ENCODE results near the gene EYS.

GRCh38 chr6:65692109-65692508 lies 14.9 kb downstream of the EYS start:
- TF ChIP-seq RREB1 (CRISPR knock-in tag; IDR thresholded peaks at IDR 0.05) (no peak), ERF (CRISPR knock-in tag; IDR thresholded peaks at IDR 0.05) (no peak), WHSC1 (IDR thresholded peaks at IDR 0.05; ENCODE audit: low read length) (no peak), HDGF (IDR thresholded peaks at IDR 0.05) (no peak), SETDB1 (IDR thresholded peaks at IDR 0.05; ENCODE audit: low read length) (no peak), GABPB1 (CRISPR knock-in tag; IDR thresholded peaks at IDR 0.05) (no peak), ZBTB43 (CRISPR knock-in tag; IDR thresholded peaks at IDR 0.05) (no peak), RCOR1 (IDR thresholded peaks at IDR 0.05; ENCODE audit: borderline replicate concordance in 1 of 2, low read depth in 2 of 2, low read length in 2 of 2) (no peak), ESRRB (CRISPR knock-in tag; IDR thresholded peaks at IDR 0.05; ENCODE audit: borderline replicate concordance) (no peak), SP2 (IDR thresholded peaks at IDR 0.05; ENCODE audit: extremely low read depth, low read depth, low read length, poor library complexity, severe bottlenecking) (no peak), MCM3 (IDR thresholded peaks at IDR 0.05) (no peak), XRCC5 (IDR thresholded peaks at IDR 0.05; ENCODE audit: low read depth, low read length) (no peak)
